COLO668 (cell line): ENCODE data around the gene CUL7.

Experiments used
- DNase-seq: peaks from one replicate; lab custom pipeline; 2025; ENCODE audit not compliant: unreplicated experiment; lab: John Stamatoyannopoulos, UW

Gene CUL7

GRCh38 chr6:43077981-43078511, 24.4 kb upstream of the CUL7 start:
- DNase-seq: no peak

DNA sequence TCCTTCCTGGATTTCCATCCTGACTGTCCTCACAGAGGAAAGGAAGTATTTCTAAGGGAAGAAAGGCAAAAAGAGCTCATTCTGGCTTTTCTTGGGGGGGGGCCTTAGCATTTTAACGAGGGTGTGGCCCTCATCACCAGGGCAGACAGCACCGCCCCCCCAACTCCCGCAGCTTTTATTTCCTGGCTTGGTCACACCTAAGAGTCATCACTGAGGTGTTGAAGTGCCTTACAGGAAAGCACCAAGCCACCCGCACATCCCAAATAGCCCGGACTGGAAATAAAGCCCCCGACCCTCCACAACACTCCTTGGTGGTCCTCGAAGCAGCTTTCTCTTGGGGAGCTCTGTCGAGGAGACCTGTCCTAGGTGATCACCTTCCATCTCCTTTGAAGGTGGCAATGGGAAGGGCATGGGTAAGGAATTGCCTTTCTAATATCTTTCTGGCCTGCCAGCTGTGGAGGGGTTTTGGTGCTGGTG, 23.7 kb upstream of the CUL7 start:
- peak; percentile 35 for DNase-seq

DNA sequence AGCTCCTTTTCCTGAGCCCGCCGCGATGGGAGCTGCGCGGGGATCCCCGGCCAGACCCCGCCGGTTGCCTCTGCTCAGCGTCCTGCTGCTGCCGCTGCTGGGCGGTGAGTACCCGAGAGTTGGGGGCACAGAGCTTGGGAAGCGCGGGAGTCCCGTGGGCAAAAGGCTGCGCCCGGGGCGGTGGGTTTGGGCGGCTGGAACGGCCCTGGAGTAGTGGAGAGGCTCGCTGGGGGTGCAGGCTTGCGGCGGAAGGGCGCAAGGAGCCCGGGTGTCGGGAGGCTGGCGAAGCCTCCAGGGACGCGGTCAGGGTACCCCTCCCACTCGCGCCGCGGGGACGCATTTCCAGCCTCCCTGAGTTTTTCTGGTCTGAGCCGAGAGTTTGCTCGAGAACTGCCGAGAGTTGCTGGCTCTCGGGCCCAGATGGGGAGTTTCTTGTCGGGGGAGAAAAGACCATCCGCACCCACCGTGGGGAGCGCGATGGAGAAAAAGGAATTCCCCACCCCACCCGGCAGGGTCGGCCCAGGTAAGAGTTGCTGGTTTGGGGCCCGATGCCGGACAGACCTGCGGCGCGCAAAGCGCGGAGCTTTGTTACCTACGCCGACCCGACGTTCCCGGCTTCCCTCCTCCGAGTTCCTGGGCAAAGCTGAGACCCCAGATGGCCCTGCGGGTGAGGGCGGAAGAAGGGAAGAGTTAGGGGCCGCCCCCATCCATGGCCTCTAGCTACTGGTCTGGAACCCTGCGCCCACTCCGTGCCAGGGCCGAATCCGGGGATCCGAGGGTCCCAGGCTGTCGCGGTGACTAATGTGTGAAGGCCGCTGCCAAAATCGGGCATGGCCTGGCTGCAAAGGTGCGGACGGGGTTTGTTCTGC, 23.0 kb upstream of the CUL7 start:
- peak; percentile 55 for DNase-seq

GRCh38 chr6:43075670-43076463, 22.2 kb upstream of the CUL7 start, which contains the start of gene PTK7:
TSS of gene PTK7 (plus strand) at chr6:43076314. CDS start at chr6:43076489, 175 bp downstream.
- peak; percentile 64 for DNase-seq

GRCh38 chr6:43074847-43075669, 21.4 kb upstream of the CUL7 start:
- no peak for DNase-seq

DNA sequence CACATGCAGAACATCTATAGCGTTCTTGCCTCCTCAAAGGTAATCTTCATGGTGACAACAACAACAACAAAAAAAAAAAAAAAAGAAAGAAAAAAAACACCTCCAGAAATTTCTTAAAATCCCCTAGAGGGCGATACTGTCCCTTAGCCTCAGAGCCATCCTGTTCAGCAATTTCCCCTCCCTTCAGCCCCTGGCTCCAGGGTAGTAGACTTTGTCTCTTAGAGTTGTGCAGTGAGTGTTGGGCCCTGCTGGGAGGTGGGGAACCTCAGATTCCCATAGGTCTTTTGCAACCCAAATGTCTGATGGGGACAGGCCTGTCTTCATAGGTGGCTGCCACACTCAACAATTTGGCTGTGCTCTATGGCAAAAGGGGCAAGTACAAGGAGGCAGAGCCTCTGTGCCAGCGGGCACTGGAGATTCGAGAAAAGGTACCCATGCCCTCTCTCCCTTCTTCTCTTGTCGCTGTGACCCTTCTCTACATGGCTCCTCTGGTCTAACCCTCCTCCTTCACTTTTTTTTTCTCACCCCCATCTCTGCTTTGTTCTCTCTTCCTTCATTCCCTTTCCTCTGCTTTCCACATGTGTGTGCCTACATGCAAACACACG, 16.5 kb upstream of the CUL7 start:
- DNase-seq: peak; percentile 9

DNA sequence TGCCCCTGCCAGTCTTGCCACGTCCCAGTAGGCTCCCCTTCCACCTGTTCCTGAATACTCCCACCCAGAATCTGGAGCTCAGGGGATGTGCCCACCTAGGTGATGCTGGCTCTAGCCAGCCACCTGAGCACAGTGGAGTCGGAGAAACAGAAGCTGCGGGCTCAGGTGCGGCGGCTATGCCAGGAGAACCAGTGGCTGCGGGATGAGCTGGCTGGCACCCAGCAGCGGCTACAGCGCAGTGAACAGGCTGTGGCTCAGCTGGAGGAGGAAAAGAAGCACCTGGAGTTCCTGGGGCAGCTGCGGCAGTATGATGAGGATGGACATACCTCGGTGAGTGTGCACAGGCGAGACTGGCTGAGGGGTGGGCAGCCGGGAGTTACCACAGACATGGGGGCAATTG, 9.2 kb upstream of the CUL7 start:
- DNase-seq: no peak

GRCh38 chr6:43061861-43062260, 8.2 kb upstream of the CUL7 start:
- no peak for DNase-seq

GRCh38 chr6:43060755-43061633, 7.3 kb upstream of the CUL7 start:
- DNase-seq: no peak

DNA sequence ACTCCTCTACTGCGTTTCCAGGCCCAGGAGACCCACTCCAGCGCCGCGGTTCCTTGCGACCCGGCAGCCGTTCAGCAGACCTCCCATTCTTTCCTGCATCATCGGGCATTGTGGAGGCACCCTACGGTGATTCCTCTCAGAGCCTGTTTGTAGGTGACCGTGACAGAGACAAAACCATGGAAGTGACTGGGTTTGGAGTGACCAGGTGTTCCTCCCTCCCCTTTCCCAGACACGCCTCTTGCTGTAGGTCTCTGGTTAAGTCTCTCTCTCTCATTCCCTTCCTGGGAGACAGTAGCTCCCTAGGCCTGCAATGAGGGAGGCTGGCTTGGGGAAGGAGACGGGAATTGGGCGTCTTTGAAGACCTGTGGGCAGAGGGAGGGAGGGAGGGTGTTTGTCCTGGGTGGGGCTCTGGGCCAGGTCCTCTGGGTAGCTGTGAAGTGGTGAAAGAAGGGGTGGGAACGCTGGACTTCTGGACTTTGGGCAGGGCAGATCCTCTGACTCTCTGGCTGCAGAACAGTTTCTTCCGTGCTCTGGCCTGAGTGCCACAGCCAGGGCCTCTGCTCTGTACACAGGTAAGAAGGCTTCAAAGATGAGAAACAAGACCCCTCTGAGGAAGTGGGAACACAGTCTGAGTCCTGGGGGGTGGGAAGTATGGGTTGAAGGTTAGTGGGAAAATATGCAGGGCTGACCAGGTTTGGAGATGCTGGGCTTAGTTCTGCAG, 6.5 kb upstream of the CUL7 start:
- DNase-seq: peak; percentile 42

DNA sequence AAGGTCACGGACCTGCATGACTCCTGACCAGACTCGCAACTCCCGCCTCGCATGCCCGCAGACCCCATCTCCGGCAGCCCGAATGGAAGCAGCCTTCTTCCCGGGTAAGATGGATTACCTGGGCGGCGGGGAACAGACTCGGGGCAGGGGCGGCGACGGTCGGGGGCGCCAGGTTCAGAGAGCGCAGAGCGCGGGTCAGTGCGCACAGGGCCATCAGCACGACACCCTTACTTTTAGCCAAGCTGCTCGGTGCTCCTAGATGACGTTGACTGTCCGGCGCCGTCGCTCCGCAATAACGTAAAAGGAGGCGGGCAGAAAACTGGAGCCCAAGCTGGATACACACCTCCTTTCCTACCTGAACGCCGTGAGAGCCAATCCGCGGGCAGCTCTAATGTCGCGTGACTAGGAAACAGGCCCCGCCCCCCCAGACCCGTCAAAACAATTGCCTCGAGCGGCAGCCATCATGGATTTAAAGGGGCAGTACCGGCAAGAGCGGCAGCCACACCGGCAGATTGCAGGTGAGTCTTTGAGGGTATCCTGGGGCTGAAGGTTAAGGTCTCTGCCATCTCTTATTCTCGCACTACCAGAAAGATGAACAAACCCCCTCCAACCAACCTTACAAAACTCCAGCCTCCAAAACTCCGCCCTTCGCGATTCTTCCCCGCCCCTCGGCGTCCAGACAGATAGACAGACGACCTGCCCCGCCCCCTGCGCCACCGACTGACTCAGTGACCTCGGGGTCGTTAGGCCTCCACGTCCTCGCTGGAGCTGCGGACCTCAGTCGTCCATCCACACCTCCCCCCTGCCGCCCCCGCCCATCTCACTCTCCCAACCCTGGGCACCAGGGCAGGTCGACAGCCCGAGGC, 5.8 kb upstream of the CUL7 start, which contains the start of the genes KLC4 and MRPL2:
Gene KLC4 (plus strand): TSS at position 464 of the 866 bp plus-strand sequence. CDS start 1,705 bp downstream, outside the sequence.
Gene MRPL2 (minus strand): TSS at position 267 of the 866 bp plus-strand sequence. CDS start 53 bp downstream, at position 214.
- DNase-seq: peak; percentile 96

DNA sequence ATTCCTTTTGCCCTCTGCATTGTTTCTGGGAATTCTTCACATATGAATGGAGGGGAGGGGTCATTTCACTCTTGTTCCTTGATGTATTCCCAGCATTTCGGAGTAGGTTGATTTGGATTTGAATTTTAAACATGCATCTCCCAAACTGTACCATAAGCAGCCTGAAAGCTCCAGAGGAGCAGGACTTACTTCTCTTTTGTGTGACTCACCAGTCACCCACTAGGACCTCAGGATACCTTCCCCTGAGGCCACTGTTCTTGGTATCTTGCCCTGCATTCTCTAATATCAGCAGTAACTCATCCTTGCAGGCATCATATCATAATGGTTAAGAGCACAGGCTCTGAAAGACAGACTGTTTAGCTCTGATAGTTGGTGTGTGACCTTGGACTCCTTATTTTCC, 4.9 kb upstream of the CUL7 start:
- no peak for DNase-seq

- DNase-seq: no peak
These were observed 2.3 kb upstream of the CUL7 start for GRCh38 chr6:43055966-43056365.

- no peak for DNase-seq
These were observed 724 bp upstream of the CUL7 start for GRCh38 chr6:43054206-43054943.

- no peak for DNase-seq
These were observed 658 bp downstream of the CUL7 start for GRCh38 chr6:43052842-43053544.

GRCh38 chr6:43052225-43052841, 1.3 kb downstream of the CUL7 start:
- no peak for DNase-seq
